CMK (cell line): ENCODE results near the gene VPS33A.
A peak's percentile ranks its signal among the peaks of the same experiment; 100 is the strongest.
"Not testable (repeated sequence)": the region's sequence is repeated elsewhere in the genome, so short reads cannot be mapped to it uniquely, and the experiment has no call there.

Source experiments
- DNase-seq: peaks from one replicate; pipeline ENCODE4 v3.0.0-alpha.2; 2010; ENCODE audit warnings: low read depth

The VPS33A gene

DNA sequence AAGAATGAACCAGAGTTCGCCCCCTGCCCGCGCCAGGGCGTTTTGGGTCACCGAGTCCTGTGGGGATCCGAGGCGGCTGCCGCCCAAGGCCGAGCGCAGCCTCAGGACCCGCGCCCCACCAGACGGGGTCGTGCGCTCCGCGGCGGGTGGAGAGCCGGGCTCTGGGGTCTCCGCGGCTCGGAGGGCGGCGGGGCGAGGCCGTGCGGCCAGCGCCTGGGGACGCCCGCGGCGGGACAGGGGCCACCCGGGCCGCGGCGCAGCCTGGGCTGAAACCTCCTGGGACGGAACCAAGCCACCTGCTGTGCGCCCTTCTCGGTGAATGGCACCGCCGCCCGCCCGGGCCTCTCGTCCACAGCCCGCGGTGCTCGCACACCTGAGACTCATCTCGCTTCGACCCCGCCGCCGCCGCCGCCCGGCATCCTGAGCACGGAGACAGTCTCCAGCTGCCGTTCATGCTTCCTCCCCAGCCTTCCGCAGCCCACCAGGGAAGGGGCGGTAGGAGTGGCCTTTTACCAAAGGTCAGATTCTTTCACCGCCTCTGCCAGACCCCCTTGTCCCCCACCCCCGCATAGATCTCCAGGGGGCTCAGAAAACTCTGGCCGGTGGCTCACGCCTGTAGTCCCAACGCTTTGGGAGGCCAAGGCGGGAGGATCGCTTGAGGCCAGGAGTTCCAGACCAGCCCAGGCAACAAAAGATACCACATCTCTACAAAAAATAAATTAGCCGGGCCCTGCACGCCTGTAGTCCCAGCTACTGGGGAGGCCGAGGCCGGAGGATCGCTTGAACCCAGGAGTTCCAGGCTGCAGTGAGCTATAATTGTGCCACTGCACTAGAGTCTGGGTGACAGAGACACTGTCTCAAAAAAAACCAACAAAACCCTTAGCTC lies 61.9 kb downstream of the VPS33A start:
- no peak for DNase-seq

DNA sequence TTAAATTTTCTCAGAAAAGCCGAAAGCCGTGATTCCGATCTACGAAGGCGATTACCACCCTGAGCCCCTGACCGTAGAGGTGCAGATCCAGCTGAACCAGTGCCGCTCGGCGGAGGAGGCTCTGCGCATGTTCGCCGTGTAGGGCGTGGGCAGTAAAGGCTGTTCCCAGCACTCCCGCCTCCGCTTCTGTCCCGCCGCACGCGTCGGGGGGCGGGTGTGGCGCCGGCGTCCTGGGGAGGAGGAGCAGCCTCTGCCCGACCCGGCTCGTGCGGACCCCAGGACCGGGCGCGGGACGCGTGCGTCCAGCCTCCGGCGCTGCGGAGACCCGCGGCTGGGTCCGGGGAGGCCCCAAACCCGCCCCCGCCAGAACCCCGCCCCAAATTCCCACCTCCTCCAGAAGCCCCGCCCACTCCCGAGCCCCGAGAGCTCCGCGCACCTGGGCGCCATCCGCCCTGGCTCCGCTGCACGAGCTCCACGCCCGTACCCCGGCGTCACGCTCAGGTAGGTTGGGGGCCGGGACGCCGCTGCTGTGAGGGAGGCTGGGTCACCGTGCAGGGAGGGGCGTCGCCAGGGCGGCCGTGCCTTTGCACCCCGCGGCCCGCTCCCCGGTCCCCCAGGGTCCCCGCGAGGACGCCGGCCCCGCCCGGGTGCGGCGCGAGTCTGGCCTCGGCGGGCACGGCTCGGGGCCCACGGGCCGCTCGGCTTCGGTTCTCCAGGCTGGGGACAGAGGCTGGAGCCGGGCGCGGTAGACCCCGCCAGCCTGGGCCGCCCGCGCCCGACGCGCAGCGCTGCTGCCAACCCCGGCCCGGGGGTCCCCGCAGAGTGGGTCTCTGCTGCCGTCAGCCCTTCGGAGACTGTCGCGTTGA lies 62.8 kb downstream of the VPS33A start, which contains the start of gene B3GNT4:
TSS of gene B3GNT4 (plus strand) at position 409 of the 866 bp plus-strand sequence. CDS start 910 bp downstream, outside the sequence.
- no peak for DNase-seq

DNA sequence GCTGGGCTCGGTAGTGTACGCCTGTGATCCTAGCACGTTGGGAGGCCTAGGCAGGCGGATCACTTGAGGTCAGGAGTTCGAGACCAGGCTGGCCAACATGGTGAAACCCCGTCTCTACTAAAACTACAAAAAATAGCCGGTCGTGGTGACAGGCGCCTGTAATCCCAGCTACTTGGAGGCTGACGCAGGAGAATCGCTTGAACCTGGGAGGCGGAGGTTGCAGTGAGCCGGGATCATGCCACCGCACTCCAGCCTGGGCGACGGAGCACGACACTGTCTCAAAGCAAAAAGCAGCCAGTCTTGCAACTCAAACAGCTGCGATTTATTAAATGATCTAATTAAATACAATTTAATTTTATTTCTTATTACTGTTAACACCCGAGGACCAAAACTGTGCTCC lies 63.5 kb downstream of the VPS33A start:
- DNase-seq: not testable (repeated sequence)

GRCh38 chr12:122202017-122202416 lies 64.3 kb downstream of the VPS33A start:
- no peak for DNase-seq

DNA sequence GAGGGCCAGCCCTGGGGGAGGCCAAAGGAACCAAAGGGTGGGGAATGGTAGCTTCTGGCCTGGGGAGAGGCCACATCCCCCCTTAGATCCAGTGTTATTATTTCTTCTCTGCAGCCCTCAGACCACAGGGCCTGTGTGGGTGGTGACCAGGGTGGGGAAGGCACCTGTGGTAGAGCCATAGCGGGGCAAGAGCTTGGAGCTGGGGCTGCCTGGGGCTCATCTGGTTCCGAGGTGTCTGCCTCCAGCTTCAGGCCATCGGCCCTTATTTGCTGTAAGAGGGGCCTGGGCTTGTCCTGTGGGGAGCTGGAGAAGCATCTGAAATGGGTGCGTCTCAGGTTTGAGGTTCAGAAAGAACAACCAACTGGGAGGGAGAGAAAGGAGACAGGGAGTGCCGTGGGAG lies 64.9 kb downstream of the VPS33A start:
- no peak for DNase-seq

GRCh38 chr12:122200541-122201175 lies 65.6 kb downstream of the VPS33A start:
- DNase-seq: no peak

DNA sequence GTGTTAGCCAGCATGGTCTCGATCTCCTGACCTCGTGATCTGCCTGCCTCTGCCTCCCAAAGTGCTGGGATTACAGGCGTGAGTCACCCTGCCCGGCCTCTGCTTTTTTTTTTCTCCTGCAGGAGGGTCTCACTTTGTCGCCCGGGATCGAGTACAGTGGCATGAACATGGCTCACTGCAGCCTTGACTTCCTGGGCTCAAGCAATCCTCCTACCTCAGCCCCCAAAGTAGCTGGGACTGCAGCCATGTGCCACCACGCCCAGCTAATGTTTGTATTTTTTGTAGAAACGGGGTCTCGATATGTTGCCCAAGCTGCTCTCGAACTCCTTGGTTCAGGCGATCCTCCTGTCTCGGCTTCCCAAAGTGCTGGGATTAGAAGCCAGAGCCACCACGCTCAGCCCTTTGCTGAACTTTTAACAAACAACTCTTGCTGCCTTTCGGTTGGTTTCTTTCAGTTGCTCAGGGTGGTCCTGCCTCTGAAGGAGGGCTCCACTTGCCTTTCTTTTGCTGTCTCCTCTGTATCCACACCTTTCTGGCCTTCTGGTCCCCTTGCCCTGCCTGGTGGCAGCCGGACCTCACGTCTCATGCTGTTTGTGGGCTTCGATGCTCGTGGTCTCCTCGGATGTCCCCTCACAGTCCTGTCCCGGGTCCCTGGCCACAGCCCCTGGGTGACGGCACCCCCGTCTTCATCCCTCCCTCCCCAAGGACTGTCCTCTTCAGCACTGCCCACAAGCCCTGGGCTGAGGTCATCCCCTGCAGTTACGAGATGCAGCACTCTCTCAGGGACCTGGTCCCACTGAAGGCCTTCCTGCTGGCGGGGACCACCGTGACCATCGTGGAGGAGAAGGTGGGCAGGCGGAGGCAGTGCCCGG lies 66.6 kb downstream of the VPS33A start:
- no peak for DNase-seq

DNA sequence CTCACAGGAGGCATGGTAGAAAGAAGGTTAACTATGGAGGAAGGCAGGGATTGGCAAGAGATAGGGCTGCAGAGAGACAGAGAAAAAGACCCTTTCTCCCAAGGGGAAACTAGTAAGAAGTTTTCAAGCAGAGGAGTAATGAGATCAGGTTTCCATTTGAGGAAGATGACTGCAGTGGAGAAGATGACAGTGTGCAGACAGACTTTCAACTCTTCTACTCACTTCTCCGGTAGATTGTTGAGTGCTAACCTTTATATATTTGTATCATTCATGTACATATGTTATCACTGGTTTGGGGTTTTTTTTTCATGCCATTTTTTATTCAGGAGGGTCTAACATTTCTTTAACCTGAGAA lies 68.7 kb downstream of the VPS33A start:
- DNase-seq: no peak

GRCh38 chr12:122195405-122195804 lies 70.9 kb downstream of the VPS33A start:
- no peak for DNase-seq

DNA sequence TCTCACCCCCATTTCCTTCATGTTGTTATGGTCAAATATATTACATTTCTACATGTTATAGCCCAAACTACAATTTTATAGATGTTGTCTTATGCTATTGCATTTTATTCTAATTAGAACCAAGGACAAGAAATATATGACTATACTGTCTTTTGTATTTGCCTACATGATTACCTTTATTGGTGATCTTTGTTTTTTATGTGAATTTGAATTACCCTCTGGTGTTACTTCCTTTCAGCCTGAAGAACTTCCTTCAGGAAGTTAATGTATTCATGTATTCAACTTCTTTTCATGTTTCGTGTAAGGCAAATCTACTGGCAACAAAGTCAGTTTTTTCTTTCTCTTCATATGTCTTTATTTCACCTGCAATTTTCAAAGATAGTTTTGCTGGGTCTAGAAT lies 71.5 kb downstream of the VPS33A start:
- DNase-seq: no peak

- no peak for DNase-seq
These were observed 73.9 kb downstream of the VPS33A start for GRCh38 chr12:122192441-122192840.

- DNase-seq: peak; percentile 40
These were observed 75.2 kb downstream of the VPS33A start for GRCh38 chr12:122190842-122191668.

DNA sequence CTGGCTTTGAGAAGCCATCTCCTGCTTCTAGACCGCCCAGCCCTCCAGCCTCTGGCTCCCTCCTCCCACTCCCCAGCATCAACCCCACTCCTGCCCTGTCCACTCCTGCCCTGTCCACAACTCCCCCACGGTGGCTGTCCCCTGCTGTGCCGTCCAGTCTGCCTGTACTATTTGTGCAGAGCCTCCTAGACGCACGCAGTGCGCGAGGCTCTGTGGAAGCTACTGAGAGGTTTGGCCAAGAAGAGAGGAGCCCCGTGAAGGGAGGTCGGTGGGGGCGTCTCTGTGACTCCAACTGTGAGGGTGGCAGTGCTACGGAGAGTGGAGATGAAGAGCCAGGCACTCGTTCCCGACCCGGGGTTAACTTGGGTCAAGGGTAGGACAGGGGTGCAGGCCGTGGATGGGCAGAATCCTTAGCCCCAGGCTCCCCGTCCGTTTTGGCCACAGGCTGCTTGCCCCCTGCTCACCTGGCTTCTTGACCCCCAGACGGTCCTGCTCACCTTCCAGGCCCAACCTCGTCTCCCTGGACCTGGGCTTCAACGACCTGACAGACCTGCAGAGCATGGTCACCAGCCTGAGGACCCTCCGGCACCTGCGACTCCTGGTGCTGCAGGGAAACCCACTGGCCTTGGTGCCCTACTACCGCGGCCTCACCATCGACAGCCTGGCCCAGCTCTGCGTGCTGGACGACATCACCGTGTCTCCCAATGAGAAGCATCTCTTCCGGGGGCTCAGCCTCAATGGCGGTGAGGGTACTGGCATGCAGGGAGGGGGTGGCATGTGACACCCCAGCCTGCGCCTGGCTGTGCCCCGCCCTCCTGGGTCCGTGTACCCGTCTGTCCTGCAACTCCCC lies 76.4 kb downstream of the VPS33A start:
- DNase-seq: no peak

DNA sequence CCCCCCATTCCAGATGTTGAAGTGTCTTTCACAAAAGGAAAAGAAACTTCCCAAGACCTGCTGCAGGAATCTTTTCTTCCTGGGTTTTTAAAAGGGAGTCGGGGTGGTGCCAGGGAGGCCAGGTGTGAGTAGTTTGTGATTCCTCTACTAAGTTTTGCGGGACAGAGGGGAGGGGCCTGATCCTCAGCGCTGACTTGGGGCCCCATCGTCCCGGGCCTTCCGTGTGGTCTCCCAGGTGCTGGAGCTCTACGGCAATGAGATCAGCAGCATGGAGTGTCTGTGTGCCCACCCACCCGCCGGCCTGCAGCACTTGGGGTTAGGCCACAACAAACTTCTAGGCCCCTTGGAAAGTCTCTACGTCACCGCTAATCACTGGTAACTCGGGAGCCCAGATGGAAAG lies 78.8 kb downstream of the VPS33A start:
- no peak for DNase-seq

DNA sequence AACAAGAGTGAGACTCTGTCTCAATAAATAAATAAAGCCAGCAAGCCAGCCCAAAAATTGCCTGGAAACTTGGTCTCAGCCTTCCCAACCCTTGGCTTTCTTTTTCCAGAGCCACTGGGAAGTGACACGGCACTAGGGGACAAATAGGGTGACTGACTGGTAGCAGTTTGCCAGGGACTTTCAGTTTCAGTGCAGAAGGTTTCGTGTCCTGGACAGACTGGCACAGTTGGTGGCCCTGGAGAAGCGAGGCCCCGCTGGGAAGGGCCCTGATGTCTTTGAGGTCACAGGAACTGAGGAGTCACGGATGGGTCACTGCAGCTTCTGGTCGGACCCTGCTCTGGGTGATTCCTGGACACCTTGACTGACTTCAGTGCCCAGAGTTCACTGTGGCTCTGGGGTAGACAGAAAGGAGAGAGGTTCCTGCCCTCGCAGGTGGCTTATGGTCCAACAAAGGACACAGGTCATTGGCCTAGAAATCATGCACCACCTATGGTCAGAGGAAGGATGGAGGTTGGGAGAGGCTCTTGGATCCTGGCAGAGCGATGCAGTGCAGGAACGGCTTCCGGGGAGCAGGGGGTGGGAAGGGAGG lies 80.7 kb downstream of the VPS33A start:
- DNase-seq: no peak

GRCh38 chr12:122185079-122185478 lies 81.2 kb downstream of the VPS33A start:
- DNase-seq: no peak

DNA sequence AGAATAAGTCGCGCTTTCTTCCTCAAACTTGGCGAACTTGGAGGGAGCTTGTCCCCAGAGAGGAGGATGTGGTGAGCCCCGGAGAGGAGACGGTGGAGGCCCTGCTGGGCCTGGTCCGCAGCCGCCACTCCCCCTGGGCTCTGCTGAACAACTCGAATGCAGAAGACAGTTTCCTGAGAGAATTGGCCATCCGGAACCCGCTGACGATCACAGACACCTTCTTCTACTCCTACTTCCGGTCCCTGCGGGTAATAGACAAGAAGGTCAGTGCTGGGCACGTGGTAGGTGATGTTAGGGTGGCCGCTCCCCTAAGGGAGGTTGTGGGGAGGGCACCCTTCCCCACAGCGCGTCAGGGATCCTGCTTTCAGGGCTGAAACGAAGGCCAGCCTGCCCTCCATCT lies 81.8 kb downstream of the VPS33A start:
- DNase-seq: peak; percentile 78

DNA sequence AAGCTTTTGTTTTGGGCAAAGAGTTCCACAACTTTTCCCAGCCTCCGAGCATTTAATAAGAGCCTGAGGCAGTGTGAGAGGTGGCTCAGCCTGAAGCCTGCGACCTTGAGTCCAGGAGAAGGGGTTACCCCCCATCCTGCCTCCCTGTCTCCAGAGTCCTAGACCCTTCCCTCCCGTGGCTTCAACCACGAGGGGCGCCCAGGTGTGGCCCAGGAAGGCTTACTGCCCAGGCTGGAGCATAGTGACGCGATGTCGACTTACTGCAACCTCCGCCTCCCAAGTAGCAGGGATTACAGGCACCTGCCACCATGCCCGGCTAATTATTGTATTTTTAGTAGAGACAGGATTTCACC lies 82.7 kb downstream of the VPS33A start:
- DNase-seq: no peak

- DNase-seq: peak; percentile 25
These were observed 83.3 kb downstream of the VPS33A start, which contains the start of gene LRRC43 for GRCh38 chr12:122182887-122183587. LRRC43 (plus strand) TSS chr12:122183123; CDS start chr12:122183145, 22 bp downstream.
